GM10266 (cell line): ENCODE measurements around the gene EIF4E1B.

Experiments
- DNase-seq: peaks from one replicate; pipeline ENCODE4 v3.0.0; 2012; ENCODE audit errors: extremely low spot score
- TF ChIP-seq, protein P1 (sequence below): IDR thresholded peaks from 2 replicates; pipeline ENCODE4 v1.5.1; 2012; ENCODE audit warnings: mild to moderate bottlenecking, low read depth; ENCODE audit not compliant: control insufficient read depth, insufficient read depth; ENCODE audit errors: missing control alignments

The EIF4E1B gene

DNA sequence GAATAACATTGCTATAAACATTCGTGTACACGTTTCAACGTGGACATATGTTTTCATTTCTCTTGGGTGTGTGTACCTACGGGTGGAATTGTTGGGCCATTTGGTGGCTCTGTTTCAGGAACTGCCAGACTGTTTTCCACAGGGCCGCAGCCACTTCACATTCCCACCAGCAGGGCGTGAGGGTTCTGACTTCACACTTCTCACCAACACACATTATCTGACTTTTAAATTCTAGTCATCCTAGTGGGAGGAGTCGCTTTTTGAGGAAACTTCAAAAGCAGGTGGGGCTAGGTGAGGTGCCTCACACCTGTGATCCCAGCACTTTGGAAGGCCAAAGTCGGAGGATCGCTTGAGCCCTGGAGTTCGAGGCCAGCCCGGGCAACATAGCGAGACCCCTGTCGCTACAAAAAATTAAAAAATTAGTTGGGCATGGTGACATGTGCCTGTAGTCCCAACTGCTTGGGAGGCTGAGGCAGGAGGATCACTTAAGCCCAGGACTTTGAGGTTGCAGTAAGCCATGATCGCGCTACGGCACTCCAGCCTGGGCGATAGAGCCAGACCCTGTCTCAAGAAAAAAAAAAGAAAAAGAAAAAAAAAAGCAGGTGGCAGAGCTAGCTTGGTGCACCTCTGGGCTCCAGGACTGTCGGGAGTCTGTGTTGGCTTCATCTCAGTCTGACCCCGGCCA lies 45.3 kb downstream of the EIF4E1B start:
- TF ChIP-seq, protein P1, sequence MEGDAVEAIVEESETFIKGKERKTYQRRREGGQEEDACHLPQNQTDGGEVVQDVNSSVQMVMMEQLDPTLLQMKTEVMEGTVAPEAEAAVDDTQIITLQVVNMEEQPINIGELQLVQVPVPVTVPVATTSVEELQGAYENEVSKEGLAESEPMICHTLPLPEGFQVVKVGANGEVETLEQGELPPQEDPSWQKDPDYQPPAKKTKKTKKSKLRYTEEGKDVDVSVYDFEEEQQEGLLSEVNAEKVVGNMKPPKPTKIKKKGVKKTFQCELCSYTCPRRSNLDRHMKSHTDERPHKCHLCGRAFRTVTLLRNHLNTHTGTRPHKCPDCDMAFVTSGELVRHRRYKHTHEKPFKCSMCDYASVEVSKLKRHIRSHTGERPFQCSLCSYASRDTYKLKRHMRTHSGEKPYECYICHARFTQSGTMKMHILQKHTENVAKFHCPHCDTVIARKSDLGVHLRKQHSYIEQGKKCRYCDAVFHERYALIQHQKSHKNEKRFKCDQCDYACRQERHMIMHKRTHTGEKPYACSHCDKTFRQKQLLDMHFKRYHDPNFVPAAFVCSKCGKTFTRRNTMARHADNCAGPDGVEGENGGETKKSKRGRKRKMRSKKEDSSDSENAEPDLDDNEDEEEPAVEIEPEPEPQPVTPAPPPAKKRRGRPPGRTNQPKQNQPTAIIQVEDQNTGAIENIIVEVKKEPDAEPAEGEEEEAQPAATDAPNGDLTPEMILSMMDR: no peak
- DNase-seq: no peak

GRCh38 chr5:176676361-176676824 lies 45.9 kb downstream of the EIF4E1B start:
- TF ChIP-seq, protein P1: no peak
- peak; percentile 74 for DNase-seq

- DNase-seq: no peak
- TF ChIP-seq, protein P1: no peak
Measured at GRCh38 chr5:176677209-176677939, 46.9 kb downstream of the EIF4E1B start.

DNA sequence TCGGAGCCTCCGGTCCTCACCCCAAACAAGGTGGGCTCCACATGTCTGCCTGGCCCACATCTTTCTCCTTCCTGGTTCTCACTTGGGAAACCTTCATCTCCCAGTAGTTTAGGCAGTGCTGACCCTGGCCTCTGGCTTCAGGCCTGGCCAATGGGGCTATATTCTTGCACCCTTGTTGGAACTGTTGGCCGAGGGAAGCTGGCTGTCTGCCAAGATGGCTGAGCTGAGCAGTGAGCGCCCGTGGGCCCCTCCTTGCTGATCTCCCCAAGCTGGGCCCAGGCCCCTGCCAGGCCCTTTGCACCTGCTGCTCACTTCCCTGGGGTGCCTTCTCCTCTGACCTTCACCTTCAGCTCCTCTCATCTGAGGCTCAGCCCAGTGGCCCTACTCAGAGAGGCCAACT lies 48.1 kb downstream of the EIF4E1B start:
- TF ChIP-seq, protein P1: no peak
- DNase-seq: no peak

DNA sequence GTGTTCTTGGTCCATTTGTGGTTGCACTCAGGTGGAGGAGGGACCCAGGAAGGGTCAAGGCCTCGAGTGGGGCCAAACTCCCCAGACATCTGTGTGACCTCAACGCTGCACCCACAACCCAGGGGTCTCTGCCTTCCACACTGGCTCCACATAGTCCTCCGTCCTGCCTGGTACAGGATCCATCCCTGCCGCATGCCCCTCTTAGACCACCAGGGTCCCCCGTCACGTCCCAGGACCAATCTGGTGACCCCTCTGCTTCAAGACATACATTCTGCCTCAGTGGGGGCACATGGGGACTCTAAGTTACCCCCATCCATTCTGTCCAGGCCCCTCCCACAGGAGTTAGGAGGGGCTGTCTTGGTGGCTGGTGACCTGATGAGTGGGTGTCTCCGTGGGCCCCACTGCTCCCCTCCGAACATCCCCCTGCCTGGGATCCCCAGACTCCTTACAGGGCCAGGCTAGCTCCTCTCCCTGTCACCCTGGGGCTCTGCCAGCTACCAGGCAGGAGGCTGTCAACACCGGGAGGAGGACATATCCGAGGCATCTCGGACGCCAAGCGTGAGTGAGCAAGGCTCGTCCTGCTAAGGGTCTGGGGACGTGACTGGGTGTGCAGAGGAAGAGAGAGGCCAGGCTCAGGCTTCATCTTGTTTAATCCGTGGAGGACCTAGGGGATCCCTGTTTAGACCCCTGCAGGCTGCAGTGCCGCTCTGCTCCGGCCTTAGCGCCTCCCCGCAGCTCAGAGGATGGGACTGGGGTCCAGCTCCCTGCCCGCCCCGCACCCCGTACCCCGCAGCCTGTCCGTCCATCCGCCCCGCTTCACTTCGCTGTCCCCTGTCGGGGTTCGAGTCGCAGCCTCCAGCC lies 49.1 kb downstream of the EIF4E1B start:
- no peak for DNase-seq
- TF ChIP-seq, protein P1: no peak

- TF ChIP-seq, protein P1: no peak
- no peak for DNase-seq
Measured at GRCh38 chr5:176680226-176680563, 49.7 kb downstream of the EIF4E1B start.
